Activated CD4-positive, alpha-beta T cell treated with anti-CD3 and anti-CD28 coated beads, Interleukin-2, amount 10 ng/mL, durations not matched to agents 7 days and 5 days (primary cell): Measurements from ENCODE around the gene PRKN. TPM values are rescaled to one million over a fixed set of nuclear protein-coding genes. Genes with fewer than 3 reads are reported as not detected.

Experiments
- CTCF ChIA-PET: fragments of 350-600 bp; sonication (Branson Sonifier 250); formaldehyde crosslinking; loops from one replicate; lab custom pipeline; 2021; ENCODE audit warnings: antibody characterized with exemption; lab: Charles Lee
- POLR2A ChIA-PET: fragments of 350-600 bp; sonication (Branson Sonifier 250); formaldehyde crosslinking; loops from one replicate; lab custom pipeline; 2021; ENCODE audit warnings: antibody characterized with exemption; lab: Charles Lee
- DNase-seq: peaks from one replicate; pipeline ENCODE4 v3.0.0-alpha.2; 2020
- H3K27ac Mint-ChIP-seq: one replicate; pipeline ENCODE4 v1.8.0; 2021; ENCODE audit warnings: mild to moderate bottlenecking, moderate library complexity, mixed read lengths
- H3K27me3 Mint-ChIP-seq: one replicate; pipeline ENCODE4 v1.8.0; 2021; ENCODE audit warnings: mixed read lengths
- H3K36me3 Mint-ChIP-seq: one replicate; pipeline ENCODE4 v1.8.0; 2021; ENCODE audit warnings: low read depth, mixed read lengths
- H3K4me1 Mint-ChIP-seq: one replicate; pipeline ENCODE4 v1.8.0; 2021; ENCODE audit warnings: mixed read lengths
- H3K4me3 Mint-ChIP-seq: one replicate; pipeline ENCODE4 v1.8.0; 2021; ENCODE audit warnings: mild to moderate bottlenecking, moderate library complexity, mixed read lengths
- H3K9me3 Mint-ChIP-seq: one replicate; pipeline ENCODE4 v1.8.0; 2021; ENCODE audit warnings: mixed read lengths
- total RNA-seq, 2 experiments: library from RNA; stranded (reverse); gene quantifications; one replicate each; pipeline ENCODE4 v1.2.3, GENCODE V29; 2021

The PRKN gene
- total RNA-seq, 2 experiments from 2014 or later: 0.77 to 0.94 TPM

DNA sequence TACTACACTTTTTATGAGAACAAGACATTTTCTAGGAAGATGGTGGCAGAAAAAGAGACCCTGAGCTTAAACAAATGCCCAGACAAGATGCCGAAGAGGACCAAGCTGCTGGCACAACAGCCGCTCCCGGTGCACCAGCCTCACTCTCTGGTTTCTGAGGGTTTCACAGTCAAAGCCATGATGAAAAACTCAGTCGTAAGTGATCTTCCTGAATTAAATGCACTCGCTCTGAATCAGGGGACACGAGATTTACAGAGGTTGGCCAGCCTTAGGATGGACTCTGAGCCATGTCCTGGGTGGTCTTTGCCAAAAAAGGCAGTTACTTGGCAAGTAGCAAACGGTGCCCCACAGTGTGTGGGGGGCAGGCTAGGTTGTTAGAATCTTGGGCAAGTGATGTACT, 631 bp upstream of the PRKN start:
- Mint-ChIP-seq H3K4me3 (peak overlapping the region; percentile 92), H3K27ac (peak overlapping the region; percentile 51), H3K9me3 (no peaks in the 10 kb centered on the region), H3K27me3 (no peaks in the 10 kb centered on the region), H3K4me1 (peaks cover 12% of the 10 kb centered on the region), H3K36me3 (no peaks in the 10 kb centered on the region)
- DNase-seq: no peak
- POLR2A ChIA-PET: no interaction called here
- CTCF ChIA-PET: no interaction called here

- DNase-seq: peak; percentile 16
- H3K4me1 Mint-ChIP-seq: peaks cover 12% of the 10 kb centered on the region
- no peaks in the 10 kb centered on the region for H3K9me3 Mint-ChIP-seq
- peak overlapping the region; percentile 92 for H3K4me3 Mint-ChIP-seq
- H3K36me3 Mint-ChIP-seq: no peaks in the 10 kb centered on the region
- peak overlapping the region; percentile 93 for H3K27ac Mint-ChIP-seq
- ChIA-PET CTCF (no interaction called here), POLR2A (no interaction called here)
- H3K27me3 Mint-ChIP-seq: no peaks in the 10 kb centered on the region
Measured at GRCh38 chr6:162726947-162727321, 632 bp downstream of the PRKN start.

DNA sequence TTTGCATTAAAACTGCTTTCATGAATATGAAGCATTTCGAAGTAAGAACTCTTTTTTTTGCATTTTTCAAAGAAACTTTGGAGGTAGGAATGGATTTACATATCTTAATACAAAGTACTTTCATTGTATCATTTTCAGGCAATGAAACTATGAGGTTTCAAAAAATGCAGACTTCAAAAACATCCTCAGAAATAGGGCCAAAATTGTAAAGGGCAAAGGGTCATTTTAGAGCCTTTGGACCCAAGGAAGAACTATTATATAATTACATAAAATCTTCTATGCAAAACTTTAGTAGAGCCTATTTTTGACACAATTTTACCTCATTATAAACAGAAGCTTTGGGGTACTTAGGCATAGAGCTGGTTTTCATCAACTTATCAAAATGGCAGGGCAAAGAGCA, 4.9 kb downstream of the PRKN start:
- H3K36me3 Mint-ChIP-seq: no peaks in the 10 kb centered on the region
- H3K4me3 Mint-ChIP-seq: no peak overlapping the region
- peaks cover 9% of the 10 kb centered on the region for H3K4me1 Mint-ChIP-seq
- H3K9me3 Mint-ChIP-seq: peaks cover 1% of the 10 kb centered on the region
- ChIA-PET CTCF (no interaction called here), POLR2A (no interaction called here)
- no peak overlapping the region for H3K27ac Mint-ChIP-seq
- no peaks in the 10 kb centered on the region for H3K27me3 Mint-ChIP-seq
- DNase-seq: no peak

DNA sequence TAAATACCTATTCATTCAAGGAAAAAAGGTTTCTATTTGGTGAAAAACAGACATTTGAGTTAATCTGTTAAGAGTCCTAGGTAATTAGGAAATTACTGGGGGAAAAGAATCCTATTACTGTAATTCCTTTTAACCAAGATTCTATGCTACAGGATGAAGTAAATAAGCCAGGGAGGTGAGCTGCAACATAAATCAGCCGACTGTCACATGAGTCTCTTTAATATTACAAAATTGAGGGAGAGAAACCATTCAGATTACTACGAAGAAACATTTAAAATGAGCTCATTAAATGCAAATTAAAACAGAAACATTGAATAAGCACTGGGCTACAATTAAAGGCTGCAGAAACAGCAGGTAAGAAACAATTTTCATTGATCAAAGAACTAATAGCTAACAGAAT, 5.3 kb downstream of the PRKN start:
- peaks cover 9% of the 10 kb centered on the region for H3K4me1 Mint-ChIP-seq
- no peaks in the 10 kb centered on the region for H3K27me3 Mint-ChIP-seq
- peaks cover 1% of the 10 kb centered on the region for H3K9me3 Mint-ChIP-seq
- no peak overlapping the region for H3K27ac Mint-ChIP-seq
- H3K4me3 Mint-ChIP-seq: no peak overlapping the region
- POLR2A ChIA-PET: no interaction called here
- CTCF ChIA-PET: no interaction called here
- H3K36me3 Mint-ChIP-seq: no peaks in the 10 kb centered on the region
- DNase-seq: no peak

DNA sequence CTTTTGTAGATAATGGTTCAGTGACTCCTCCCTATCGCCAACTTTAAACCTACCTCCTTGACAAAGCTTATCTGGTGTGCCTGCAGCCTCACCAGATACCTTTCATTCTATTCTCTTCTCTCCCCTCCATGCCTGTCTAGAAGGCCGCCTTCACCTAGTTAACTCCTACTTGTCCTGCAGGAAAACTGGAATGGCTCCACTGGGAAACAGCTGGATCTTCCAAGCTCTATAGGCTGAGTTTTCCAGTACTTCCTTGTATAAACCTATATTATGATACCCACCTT, 6.2 kb downstream of the PRKN start:
- Mint-ChIP-seq H3K4me1 (peaks cover 2% of the 10 kb centered on the region), H3K36me3 (no peaks in the 10 kb centered on the region), H3K27ac (no peak overlapping the region), H3K9me3 (peaks cover 1% of the 10 kb centered on the region), H3K27me3 (no peaks in the 10 kb centered on the region), H3K4me3 (no peak overlapping the region)
- POLR2A ChIA-PET: no interaction called here
- no peak for DNase-seq
- CTCF ChIA-PET: interaction anchor here (0.7 kb wide), 1 partner anchor 11 kb away, joined by 3 read pairs; no protein-coding TSS in a partner anchor

GRCh38 chr6:162719528-162719927, 8.0 kb downstream of the PRKN start:
- Mint-ChIP-seq H3K9me3 (peaks cover 1% of the 10 kb centered on the region), H3K4me1 (no peaks in the 10 kb centered on the region), H3K27me3 (no peaks in the 10 kb centered on the region), H3K36me3 (no peaks in the 10 kb centered on the region), H3K4me3 (no peak overlapping the region), H3K27ac (no peak overlapping the region)
- DNase-seq: no peak
- CTCF ChIA-PET: no interaction called here
- POLR2A ChIA-PET: no interaction called here

GRCh38 chr6:162715601-162716000, 12.0 kb downstream of the PRKN start:
- Mint-ChIP-seq H3K27me3 (no peaks in the 10 kb centered on the region), H3K9me3 (peaks cover 1% of the 10 kb centered on the region), H3K36me3 (no peaks in the 10 kb centered on the region), H3K4me3 (no peak overlapping the region), H3K4me1 (no peaks in the 10 kb centered on the region), H3K27ac (no peak overlapping the region)
- no peak for DNase-seq
- ChIA-PET POLR2A (no interaction called here), CTCF (no interaction called here)

DNA sequence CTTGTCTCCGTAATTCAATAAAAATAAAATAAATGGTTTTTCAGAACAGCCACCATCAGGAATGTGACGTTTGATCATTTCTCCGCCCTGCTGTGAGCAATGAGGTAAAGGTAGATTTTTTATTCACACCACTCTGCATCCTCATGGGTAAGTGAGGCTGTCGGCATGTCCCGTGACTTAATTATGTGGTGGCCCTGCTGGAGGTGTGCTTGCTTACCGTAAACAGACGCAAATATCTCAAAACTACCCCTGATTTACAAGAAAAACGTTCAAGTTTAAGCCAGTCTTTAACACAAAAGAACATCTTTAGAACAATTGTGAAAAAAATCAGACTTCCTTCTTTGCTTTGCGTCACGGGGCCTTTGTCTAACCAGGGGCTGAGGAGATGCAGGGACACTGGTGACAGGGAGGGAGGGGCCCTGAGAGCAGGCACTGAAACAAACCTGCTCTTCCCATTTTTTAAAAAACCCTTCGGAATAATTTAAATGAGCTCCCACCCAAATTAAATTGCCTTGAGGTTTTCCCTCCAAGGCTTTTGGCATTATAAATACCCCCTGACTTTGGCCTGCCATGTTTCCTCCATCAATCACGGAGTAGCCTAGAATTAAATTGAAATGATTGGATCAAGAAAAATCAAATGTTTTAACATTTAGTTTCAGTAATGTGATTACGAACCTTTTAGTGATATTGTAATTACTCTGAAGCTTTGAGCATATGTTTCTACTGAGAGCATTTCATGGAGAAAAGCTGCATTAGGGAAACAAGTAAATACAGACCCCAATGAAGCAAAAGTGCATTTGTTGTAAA, 13.4 kb downstream of the PRKN start:
- DNase-seq: no peak
- POLR2A ChIA-PET: no interaction called here
- H3K4me1 Mint-ChIP-seq: no peaks in the 10 kb centered on the region

GRCh38 chr6:162712694-162713093, 14.9 kb downstream of the PRKN start:
- POLR2A ChIA-PET: no interaction called here
- H3K9me3 Mint-ChIP-seq: no peaks in the 10 kb centered on the region
- no peaks in the 10 kb centered on the region for H3K27me3 Mint-ChIP-seq
- H3K27ac Mint-ChIP-seq: no peak overlapping the region
- no peak for DNase-seq
- H3K4me3 Mint-ChIP-seq: no peak overlapping the region
- H3K4me1 Mint-ChIP-seq: no peaks in the 10 kb centered on the region
- CTCF ChIA-PET: no interaction called here
- H3K36me3 Mint-ChIP-seq: no peaks in the 10 kb centered on the region

More for the DNA sequence above, 13.4 kb downstream of the PRKN start:
- Mint-ChIP-seq H3K27ac (no peak overlapping the region), H3K9me3 (peaks cover 1% of the 10 kb centered on the region), H3K36me3 (no peaks in the 10 kb centered on the region), H3K27me3 (no peaks in the 10 kb centered on the region), H3K4me3 (no peak overlapping the region)
- CTCF ChIA-PET: no interaction called here

DNA sequence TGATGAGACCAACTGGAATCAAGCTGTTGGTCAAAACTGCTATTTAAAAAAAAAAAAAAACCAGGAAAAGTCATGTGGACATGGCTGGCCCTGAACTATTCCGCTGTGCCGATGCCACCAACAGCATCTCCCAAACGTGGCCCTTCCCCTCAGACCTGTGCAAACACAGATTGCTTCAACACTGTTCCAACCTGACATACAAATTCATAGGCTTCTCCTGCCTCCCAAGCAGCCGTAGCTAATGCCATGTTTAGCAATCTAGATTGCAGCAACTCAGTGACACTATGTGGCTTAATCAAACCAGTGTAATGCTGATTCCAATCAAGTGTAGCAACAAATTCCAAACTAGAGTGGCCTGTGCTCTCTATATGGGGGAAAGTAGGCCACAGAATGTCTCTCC, 16.2 kb downstream of the PRKN start:
- H3K4me1 Mint-ChIP-seq: no peaks in the 10 kb centered on the region
- no peaks in the 10 kb centered on the region for H3K36me3 Mint-ChIP-seq
- no peak overlapping the region for H3K4me3 Mint-ChIP-seq
- H3K27ac Mint-ChIP-seq: no peak overlapping the region
- no peaks in the 10 kb centered on the region for H3K9me3 Mint-ChIP-seq
- no peak for DNase-seq
- no peaks in the 10 kb centered on the region for H3K27me3 Mint-ChIP-seq
- CTCF ChIA-PET: interaction anchor here (0.9 to 1.3 kb wide), 2 partner anchors 10 to 13 kb away, joined by 3 read pairs; no protein-coding TSS in a partner anchor
- POLR2A ChIA-PET: no interaction called here

DNA sequence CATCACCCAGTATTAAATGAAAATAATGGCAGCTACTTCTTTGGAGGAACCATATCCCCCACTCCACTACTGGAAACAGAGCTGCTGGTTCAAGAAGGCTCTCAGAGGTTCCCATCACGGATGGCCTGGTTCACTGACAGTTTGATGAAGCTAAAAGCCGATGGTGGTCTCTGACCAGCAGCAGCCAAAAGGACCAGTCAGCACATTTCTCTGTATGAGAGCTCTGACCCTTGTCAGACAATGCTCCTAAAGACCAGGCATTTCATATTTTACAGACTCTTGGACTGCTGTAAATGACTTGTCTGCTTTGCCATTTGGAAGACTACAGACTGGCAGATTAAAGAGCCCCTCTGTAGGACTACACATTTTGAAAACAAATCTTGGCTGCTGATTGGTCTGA, 16.6 kb downstream of the PRKN start:
- no peak for DNase-seq
- H3K4me3 Mint-ChIP-seq: no peak overlapping the region
- H3K9me3 Mint-ChIP-seq: no peaks in the 10 kb centered on the region
- H3K27me3 Mint-ChIP-seq: no peaks in the 10 kb centered on the region
- H3K36me3 Mint-ChIP-seq: no peaks in the 10 kb centered on the region
- ChIA-PET POLR2A (no interaction called here), CTCF (interaction anchor here (0.9 to 1.3 kb wide), 2 partner anchors 11 to 14 kb away, joined by 3 read pairs; no protein-coding TSS in a partner anchor)
- H3K27ac Mint-ChIP-seq: no peak overlapping the region
- H3K4me1 Mint-ChIP-seq: no peaks in the 10 kb centered on the region

- no peaks in the 10 kb centered on the region for H3K4me1 Mint-ChIP-seq
- DNase-seq: no peak
- H3K27me3 Mint-ChIP-seq: no peaks in the 10 kb centered on the region
- H3K4me3 Mint-ChIP-seq: no peak overlapping the region
- H3K27ac Mint-ChIP-seq: no peak overlapping the region
- no peaks in the 10 kb centered on the region for H3K9me3 Mint-ChIP-seq
- CTCF ChIA-PET: interaction anchor here (0.9 to 1.3 kb wide), 2 partner anchors 11 to 14 kb away, joined by 3 read pairs; no protein-coding TSS in a partner anchor
- no peaks in the 10 kb centered on the region for H3K36me3 Mint-ChIP-seq
- POLR2A ChIA-PET: no interaction called here
Measured at GRCh38 chr6:162710419-162710818, 17.1 kb downstream of the PRKN start.

- no peak for DNase-seq
- no peaks in the 10 kb centered on the region for H3K9me3 Mint-ChIP-seq
- H3K27me3 Mint-ChIP-seq: no peaks in the 10 kb centered on the region
- no peak overlapping the region for H3K4me3 Mint-ChIP-seq
- ChIA-PET POLR2A (no interaction called here), CTCF (no interaction called here)
- no peaks in the 10 kb centered on the region for H3K36me3 Mint-ChIP-seq
- no peak overlapping the region for H3K27ac Mint-ChIP-seq
- no peaks in the 10 kb centered on the region for H3K4me1 Mint-ChIP-seq
Measured at GRCh38 chr6:162709431-162709830, 18.1 kb downstream of the PRKN start.

DNA sequence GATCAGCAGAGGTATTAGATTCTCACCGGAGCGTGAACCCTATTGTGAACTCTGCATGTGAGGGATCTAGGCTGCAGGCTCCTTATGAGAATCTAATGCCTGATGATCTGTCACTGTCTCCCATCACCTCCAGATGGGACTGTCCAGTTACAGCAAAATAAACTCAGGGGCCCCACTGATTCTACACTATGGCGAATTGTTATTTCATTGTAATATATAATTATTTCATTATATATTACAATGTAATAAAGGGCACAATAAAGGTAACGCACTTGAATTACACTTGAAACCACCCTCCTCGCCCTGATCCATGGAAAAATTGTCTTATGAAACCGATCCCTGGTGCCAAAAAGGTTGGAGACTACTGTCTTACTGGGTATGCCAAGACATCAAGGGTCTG, 18.6 kb downstream of the PRKN start:
- H3K36me3 Mint-ChIP-seq: no peaks in the 10 kb centered on the region
- H3K9me3 Mint-ChIP-seq: no peaks in the 10 kb centered on the region
- no peak for DNase-seq
- no peak overlapping the region for H3K27ac Mint-ChIP-seq
- CTCF ChIA-PET: no interaction called here
- H3K4me1 Mint-ChIP-seq: no peaks in the 10 kb centered on the region
- no peak overlapping the region for H3K4me3 Mint-ChIP-seq
- H3K27me3 Mint-ChIP-seq: no peaks in the 10 kb centered on the region
- POLR2A ChIA-PET: no interaction called here
